ENCODE measurements around the gene SSX2IP.

- TF ChIP-seq EZH2 (IDR thresholded peaks at IDR 0.05; ENCODE audit: borderline replicate concordance, low read length): no peak
- TF ChIP-seq, protein P1, sequence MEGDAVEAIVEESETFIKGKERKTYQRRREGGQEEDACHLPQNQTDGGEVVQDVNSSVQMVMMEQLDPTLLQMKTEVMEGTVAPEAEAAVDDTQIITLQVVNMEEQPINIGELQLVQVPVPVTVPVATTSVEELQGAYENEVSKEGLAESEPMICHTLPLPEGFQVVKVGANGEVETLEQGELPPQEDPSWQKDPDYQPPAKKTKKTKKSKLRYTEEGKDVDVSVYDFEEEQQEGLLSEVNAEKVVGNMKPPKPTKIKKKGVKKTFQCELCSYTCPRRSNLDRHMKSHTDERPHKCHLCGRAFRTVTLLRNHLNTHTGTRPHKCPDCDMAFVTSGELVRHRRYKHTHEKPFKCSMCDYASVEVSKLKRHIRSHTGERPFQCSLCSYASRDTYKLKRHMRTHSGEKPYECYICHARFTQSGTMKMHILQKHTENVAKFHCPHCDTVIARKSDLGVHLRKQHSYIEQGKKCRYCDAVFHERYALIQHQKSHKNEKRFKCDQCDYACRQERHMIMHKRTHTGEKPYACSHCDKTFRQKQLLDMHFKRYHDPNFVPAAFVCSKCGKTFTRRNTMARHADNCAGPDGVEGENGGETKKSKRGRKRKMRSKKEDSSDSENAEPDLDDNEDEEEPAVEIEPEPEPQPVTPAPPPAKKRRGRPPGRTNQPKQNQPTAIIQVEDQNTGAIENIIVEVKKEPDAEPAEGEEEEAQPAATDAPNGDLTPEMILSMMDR (IDR thresholded peaks at IDR 0.05; ENCODE audit: low read length): no peak
These were observed 12.7 kb downstream of the SSX2IP start for GRCh38 chr1:84677415-84678099.
